Trophoblast cell (in vitro differentiated cells and primary cell): Measurements from ENCODE around the gene ING5.

ENCODE experiments used
- DNase-seq, 2 donors: peaks; one replicate each; pipeline ENCODE4 v3.0.0-alpha.2; 2016
- H2AFZ ChIP-seq: 2 replicates; pipeline ENCODE4 v1.6.1; 2013; ENCODE audit warnings: low read length, moderate library complexity, mild to moderate bottlenecking; ENCODE audit not compliant: insufficient read depth, poor library complexity
- H2AK5ac ChIP-seq: 2 replicates; pipeline ENCODE4 v1.6.1; 2013; ENCODE audit warnings: mild to moderate bottlenecking, low read length
- H2BK120ac ChIP-seq: 2 replicates; pipeline ENCODE4 v1.6.1; 2013; ENCODE audit warnings: low read length, mild to moderate bottlenecking, moderate library complexity; ENCODE audit not compliant: insufficient read depth, poor library complexity
- H2BK12ac ChIP-seq: 2 replicates; pipeline ENCODE4 v1.6.1; 2013; ENCODE audit warnings: mild to moderate bottlenecking, low read length, moderate library complexity
- H2BK5ac ChIP-seq: 2 replicates; pipeline ENCODE4 v1.6.1; 2013; ENCODE audit warnings: low read length, low read depth, moderate library complexity, mild to moderate bottlenecking; ENCODE audit not compliant: poor library complexity
- H3K14ac ChIP-seq: 2 replicates; pipeline ENCODE4 v1.6.1; 2013; ENCODE audit warnings: mild to moderate bottlenecking, low read length
- H3K18ac ChIP-seq: 2 replicates; pipeline ENCODE4 v1.6.1; 2013; ENCODE audit warnings: mild to moderate bottlenecking, low read length
- H3K23ac ChIP-seq: 2 replicates; pipeline ENCODE4 v1.6.1; 2013; ENCODE audit warnings: low read length
- H3K27ac ChIP-seq: 2 replicates; pipeline ENCODE4 v1.5.1; 2013; ENCODE audit warnings: low read depth, mild to moderate bottlenecking, inconsistent platforms, low read length, moderate library complexity
- H3K27me3 ChIP-seq: 2 replicates; pipeline ENCODE4 v1.6.1; 2013; ENCODE audit warnings: inconsistent platforms, mild to moderate bottlenecking, low read length, moderate library complexity; ENCODE audit not compliant: insufficient read depth
- H3K36me3 ChIP-seq, 2 experiments: 1 replicate in 1 of 2; 2 replicates in 1 of 2; pipeline ENCODE4 v1.6.1; 2013; ENCODE audit warnings: low read length in 2 of 2, mild to moderate bottlenecking in 2 of 2, moderate library complexity in 1 of 2; ENCODE audit not compliant: insufficient read depth in 2 of 2, control insufficient read depth in 1 of 2
- H3K4ac ChIP-seq: 2 replicates; pipeline ENCODE4 v1.6.1; 2013; ENCODE audit warnings: low read depth, mild to moderate bottlenecking, low read length, moderate library complexity
- H3K4me1 ChIP-seq, 2 experiments: 1 replicate in 1 of 2; 2 replicates in 1 of 2; pipeline ENCODE4 v1.6.1; 2013; ENCODE audit warnings: low read length in 2 of 2, mild to moderate bottlenecking in 2 of 2, moderate library complexity in 1 of 2; ENCODE audit not compliant: insufficient read depth in 2 of 2, control insufficient read depth in 1 of 2
- H3K4me2 ChIP-seq: 2 replicates; pipeline ENCODE4 v1.6.1; 2013; ENCODE audit warnings: inconsistent platforms, mild to moderate bottlenecking, low read length, moderate library complexity
- H3K4me3 ChIP-seq: 2 replicates; pipeline ENCODE4 v1.5.1; 2013; ENCODE audit warnings: mild to moderate bottlenecking, low read depth, low read length, inconsistent platforms
- H3K79me1 ChIP-seq: one replicate; pipeline ENCODE4 v1.6.1; 2013; ENCODE audit warnings: low read length
- H3K79me2 ChIP-seq: 2 replicates; pipeline ENCODE4 v1.6.1; 2013; ENCODE audit warnings: low read length, mild to moderate bottlenecking; ENCODE audit not compliant: control insufficient read depth, insufficient read depth, poor library complexity
- H3K9ac ChIP-seq: 2 replicates; pipeline ENCODE4 v1.6.1; 2013; ENCODE audit warnings: mild to moderate bottlenecking, low read length
- H3K9me3 ChIP-seq: 2 replicates; pipeline ENCODE4 v1.6.1; 2013; ENCODE audit warnings: low read depth, mild to moderate bottlenecking, control low read depth, inconsistent platforms, low read length; ENCODE audit not compliant: insufficient read depth
- H4K12ac ChIP-seq: 2 replicates; pipeline ENCODE4 v1.6.1; 2013; ENCODE audit warnings: low read depth, mild to moderate bottlenecking, low read length, moderate library complexity
- H4K8ac ChIP-seq: 2 replicates; pipeline ENCODE4 v1.6.1; 2013; ENCODE audit warnings: low read depth, mild to moderate bottlenecking, low read length, moderate library complexity
- H4K91ac ChIP-seq: one replicate; pipeline ENCODE4 v1.6.1; 2013; ENCODE audit warnings: low read depth, mild to moderate bottlenecking, low read length, moderate library complexity
- WGBS: extraction: QIAGEN DNeasy Blood & Tissue Kit; methylation state at CpG from one replicate; pipeline ENCODE4 v1.1.7; 2013; ENCODE audit warnings: missing lambda C conversion rate; ENCODE audit not compliant: insufficient read length, insufficient coverage; ENCODE audit errors: extremely low coverage; 5-methylcytosine and 5-hydroxymethylcytosine counted together

ING5 gene

GRCh38 chr2:241733391-241734207, 31.8 kb downstream of the ING5 start:
- Histone ChIP-seq H3K23ac (peak overlapping the region; percentile 43), H2BK120ac (peak overlapping the region; percentile 54), H2BK12ac (no peak overlapping the region), H2BK5ac (no peak overlapping the region), H3K4me3 (peak overlapping the region; percentile 15), H3K27ac (no peak overlapping the region), H4K91ac (peak overlapping the region; percentile 45), H2AFZ (peak overlapping the region; percentile 94), H3K27me3 (no peaks in the 10 kb centered on the region), H4K12ac (peak overlapping the region; percentile 61), H4K8ac (peak overlapping the region; percentile 87), H3K9ac (no peak overlapping the region), H2AK5ac (peak overlapping the region; percentile 31), H3K4me1 (peaks cover 7 to 8% of the 10 kb centered on the region in 2 experiments), H3K9me3 (peaks cover 4% of the 10 kb centered on the region), H3K79me1 (peaks cover 11% of the 10 kb centered on the region), H3K4me2 (peak overlapping the region; percentile 67), H3K18ac (no peak overlapping the region), H3K4ac (no peak overlapping the region), H3K14ac (peak overlapping the region; percentile 69), H3K36me3 (peaks cover 6 to 7% of the 10 kb centered on the region in 2 experiments), H3K79me2 (peaks cover 8% of the 10 kb centered on the region)
- WGBS: no CpG with 5 or more reads among the region's 23 CpGs
- peak; percentile 99 for DNase-seq

GRCh38 chr2:241734208-241734466, 32.3 kb downstream of the ING5 start:
- Histone ChIP-seq H3K4me3 (no peak overlapping the region), H3K27ac (no peak overlapping the region), H3K9me3 (peaks cover 4% of the 10 kb centered on the region), H3K36me3 (peaks cover 4 to 6% of the 10 kb centered on the region in 2 experiments), H3K4me2 (peak overlapping the region; percentile 67), H3K27me3 (no peaks in the 10 kb centered on the region), H3K14ac (peak overlapping the region; percentile 69), H3K79me1 (peaks cover 11% of the 10 kb centered on the region), H4K8ac (peak overlapping the region; percentile 87), H2BK12ac (no peak overlapping the region), H3K4ac (no peak overlapping the region), H2BK120ac (peak overlapping the region; percentile 54), H3K23ac (no peak overlapping the region), H2AK5ac (peak overlapping the region; percentile 31), H2AFZ (peak overlapping the region; percentile 94), H4K12ac (peak overlapping the region; percentile 61), H3K18ac (no peak overlapping the region), H2BK5ac (no peak overlapping the region), H3K9ac (no peak overlapping the region), H3K4me1 (peaks cover 7 to 8% of the 10 kb centered on the region in 2 experiments), H3K79me2 (peaks cover 8% of the 10 kb centered on the region), H4K91ac (peak overlapping the region; percentile 45)
- DNase-seq: no peak
- WGBS: no CpG with 5 or more reads among the region's 25 CpGs

GRCh38 chr2:241734467-241735208, 32.8 kb downstream of the ING5 start, which contains the start of gene D2HGDH:
Gene D2HGDH (plus strand): TSS chr2:241734630. CDS start chr2:241735225, 595 bp downstream.
- no CpG with 5 or more reads among the region's 98 CpGs for WGBS

GRCh38 chr2:241736111-241736510, 34.3 kb downstream of the ING5 start:
- no peak overlapping the region for H2BK5ac ChIP-seq
- H3K4me1 ChIP-seq: peaks cover 7 to 8% of the 10 kb centered on the region in 2 experiments
- no peak overlapping the region for H3K23ac ChIP-seq
- H3K14ac ChIP-seq: no peak overlapping the region
- H4K8ac ChIP-seq: no peak overlapping the region
- H2BK12ac ChIP-seq: no peak overlapping the region
- H3K4ac ChIP-seq: no peak overlapping the region
- H3K4me3 ChIP-seq: no peak overlapping the region
- H3K27ac ChIP-seq: no peak overlapping the region
- H4K12ac ChIP-seq: no peak overlapping the region
- peaks cover 4 to 9% of the 10 kb centered on the region in 2 experiments for H3K36me3 ChIP-seq
- no peak overlapping the region for H4K91ac ChIP-seq
- no peaks in the 10 kb centered on the region for H3K27me3 ChIP-seq
- DNase-seq: no peak
- no peak overlapping the region for H3K9ac ChIP-seq
- no CpG with 5 or more reads among the region's 3 CpGs for WGBS
- no peak overlapping the region for H2BK120ac ChIP-seq
- H3K79me2 ChIP-seq: peaks cover 8% of the 10 kb centered on the region
- H3K4me2 ChIP-seq: no peak overlapping the region
- H3K18ac ChIP-seq: no peak overlapping the region
- H3K79me1 ChIP-seq: peaks cover 11% of the 10 kb centered on the region
- no peak overlapping the region for H2AK5ac ChIP-seq
- H2AFZ ChIP-seq: no peak overlapping the region
- peaks cover 7% of the 10 kb centered on the region for H3K9me3 ChIP-seq

More at GRCh38 chr2:241734467-241735208, 32.8 kb downstream of the ING5 start, which contains the start of gene D2HGDH:
- no peaks in the 10 kb centered on the region for H3K27me3 ChIP-seq
- H3K36me3 ChIP-seq: peaks cover 4 to 6% of the 10 kb centered on the region in 2 experiments
- H3K79me1 ChIP-seq: peaks cover 11% of the 10 kb centered on the region
- H3K27ac ChIP-seq: peak within 1 kb of the TSS; percentile 67
- peak within 1 kb of the TSS; percentile 97 for H4K12ac ChIP-seq
- peaks cover 8% of the 10 kb centered on the region for H3K79me2 ChIP-seq
- H2AFZ ChIP-seq: peak within 1 kb of the TSS; percentile 94
- peak within 1 kb of the TSS; percentile 99 for H3K18ac ChIP-seq
- peak within 1 kb of the TSS; percentile 96 for H3K4me3 ChIP-seq
- peak within 1 kb of the TSS; percentile 99 for H3K14ac ChIP-seq
- peak within 1 kb of the TSS; percentile 97 for H2BK120ac ChIP-seq
- H4K8ac ChIP-seq: peak within 1 kb of the TSS; percentile 97
- no peak within 1 kb of the TSS for H2BK12ac ChIP-seq
- peaks cover 7 to 8% of the 10 kb centered on the region in 2 experiments for H3K4me1 ChIP-seq
- peak within 1 kb of the TSS; percentile 95 for H3K9ac ChIP-seq
- peak within 1 kb of the TSS; percentile 99 for H3K4me2 ChIP-seq
- H3K4ac ChIP-seq: peak within 1 kb of the TSS; percentile 84
- DNase-seq: peak; percentile 90 to 96
- H3K9me3 ChIP-seq: peaks cover 4% of the 10 kb centered on the region
- no peak within 1 kb of the TSS for H3K23ac ChIP-seq
- peak within 1 kb of the TSS; percentile 91 for H4K91ac ChIP-seq
- peak within 1 kb of the TSS; percentile 88 for H2AK5ac ChIP-seq
- peak within 1 kb of the TSS; percentile 95 for H2BK5ac ChIP-seq
